Panc1 (cell line): ENCODE data around the gene ALDOA. TPM values are rescaled to one million over a fixed set of nuclear protein-coding genes. Genes with fewer than 3 reads are reported as not detected.

Source experiments
- ATAC-seq: fragments of 200-7000 bp; cut with Tn5 transposase; 2 replicates; pipeline ENCODE4 v1.9.1; 2020; ENCODE audit warnings: mild to moderate bottlenecking, moderate library complexity
- BruUV-seq: library from RNA; stranded (reverse); fragments of 400-500 nt; replicated peaks from 2 replicates; lab custom pipeline; 2021; lab: Mats Ljungman, UMichigan
- CTCF ChIA-PET: fragments of 300-600 bp; sonication (Branson Sonifier 250); formaldehyde crosslinking; loops from one replicate; lab custom pipeline; 2022; ENCODE audit warnings: antibody characterized with exemption; lab: Charles Lee
- POLR2A ChIA-PET: fragments of 300-600 bp; sonication (Branson Sonifier 250); formaldehyde crosslinking; loops from one replicate; lab custom pipeline; 2022; ENCODE audit warnings: antibody characterized with exemption; lab: Charles Lee
- DNase-seq: peaks from one replicate; pipeline ENCODE4 v3.0.0-alpha.2; 2010; ENCODE audit warnings: low read depth, low spot score
- H3K27ac ChIP-seq: 2 replicates; pipeline ENCODE4 v1.5.1; 2011; ENCODE audit warnings: mild to moderate bottlenecking, low read length, inconsistent platforms
- H3K27me3 ChIP-seq: fragments of 200-500 bp; sonication (Bioruptor generic); 2 replicates; pipeline ENCODE4 v1.6.0; 2014; ENCODE audit warnings: low read length, inconsistent platforms; ENCODE audit not compliant: control insufficient read depth, insufficient read depth
- H3K36me3 ChIP-seq: fragments of 200-500 bp; sonication (Bioruptor generic); 2 replicates; pipeline ENCODE4 v1.5.1; 2014; ENCODE audit warnings: inconsistent platforms, mild to moderate bottlenecking, low read length, moderate library complexity; ENCODE audit not compliant: control insufficient read depth, insufficient read depth
- H3K4me1 ChIP-seq: 2 replicates; pipeline ENCODE4 v1.5.1; 2011; ENCODE audit warnings: inconsistent platforms, mild to moderate bottlenecking, low read length, moderate library complexity; ENCODE audit not compliant: control insufficient read depth, insufficient read depth
- H3K4me3 ChIP-seq, 2 experiments: 2 replicates each; pipeline ENCODE4 v1.5.1; 2011 to 2012; ENCODE audit warnings: low read depth in 2 of 2, low read length in 2 of 2, mild to moderate bottlenecking in 2 of 2, inconsistent platforms in 1 of 2, moderate library complexity in 1 of 2
- H3K9me3 ChIP-seq: fragments of 200-500 bp; sonication (Bioruptor generic); 2 replicates; pipeline ENCODE4 v1.5.1; 2014; ENCODE audit warnings: low read depth, mild to moderate bottlenecking, inconsistent platforms, low read length, moderate library complexity; ENCODE audit not compliant: control insufficient read depth, insufficient read depth
- POLR2AphosphoS5 ChIP-seq: IDR thresholded peaks from 2 replicates; pipeline ENCODE4 v1.6.1; 2012; ENCODE audit warnings: mild to moderate bottlenecking, low read depth, low read length, moderate library complexity
- SIN3A ChIP-seq: IDR thresholded peaks from 2 replicates; pipeline ENCODE4 v1.6.1; 2012; ENCODE audit warnings: low read depth, mild to moderate bottlenecking, low read length, moderate library complexity, borderline replicate concordance; ENCODE audit not compliant: insufficient read depth
- TCF7L2 ChIP-seq: IDR thresholded peaks from 2 replicates; pipeline ENCODE4 v1.6.1; 2011; ENCODE audit warnings: mild to moderate bottlenecking, low read depth, low read length, inconsistent platforms
- in situ Hi-C: cut with HindIII; loops from 2 replicates; pipeline ENCODE4 v1.10.0; 2016; ENCODE audit warnings: low sequenced_read_pairs, low pct_unique_long_range_greater_than_20kb
- intact Hi-C: fragments of 100-400 bp; cut with micrococcal nuclease; formaldehyde crosslinking; loops from one replicate; pipeline ENCODE4 v1.10.0; 2022; ENCODE audit not compliant: unreplicated experiment
- total RNA-seq: library from RNA; stranded (reverse); gene quantifications from one replicate; pipeline ENCODE4 v1.2.1, GENCODE V29; 2021; ENCODE audit not compliant: unreplicated experiment
- TF ChIP-seq, protein P1 (sequence below): fragments of 450-650 bp; IDR thresholded peaks from 2 replicates; pipeline ENCODE4 v1.5.1; 2017; ENCODE audit warnings: mild to moderate bottlenecking
- TF ChIP-seq, protein P2 (sequence below), 2 experiments: IDR thresholded peaks; 2 replicates each; pipeline ENCODE4 v1.6.1; 2011 to 2012; ENCODE audit warnings: low read depth in 2 of 2, control low read depth in 1 of 2, low read length in 1 of 2, mild to moderate bottlenecking in 1 of 2, moderate library complexity in 1 of 2; ENCODE audit not compliant: insufficient read depth in 1 of 2

Gene ALDOA
- total RNA-seq, 1 experiment from 2014 or later, result 2,516 TPM

DNA sequence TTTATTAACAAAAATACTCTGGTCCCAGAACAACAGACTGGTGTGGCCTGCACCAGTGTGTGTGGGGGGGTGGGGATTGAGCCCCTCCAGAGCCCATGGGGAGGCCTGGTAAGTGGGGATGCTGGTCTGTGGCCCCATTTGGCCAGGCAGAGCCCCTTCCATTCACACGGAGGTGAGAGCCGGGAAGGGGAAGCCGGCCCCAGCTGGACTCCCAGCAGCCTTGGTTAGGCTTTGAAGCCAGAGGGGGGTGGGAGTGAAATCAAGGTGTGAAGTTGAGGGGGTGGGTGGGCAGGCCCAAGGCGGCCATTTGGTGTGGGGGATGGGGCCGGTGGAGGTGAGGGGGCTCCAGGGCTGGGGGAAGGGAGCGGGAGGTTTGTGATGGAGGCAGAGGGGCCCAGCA, 20.3 kb downstream of the ALDOA start:
- Histone ChIP-seq H3K4me3 (no peak overlapping the region), H3K27me3 (no peaks in the 10 kb centered on the region), H3K36me3 (peaks cover 4% of the 10 kb centered on the region; the same call in 1 of the 2 replicates), H3K9me3 (no peaks in the 10 kb centered on the region), H3K4me1 (peaks cover 13% of the 10 kb centered on the region), H3K27ac (no peak overlapping the region)
- no peak for DNase-seq
- POLR2A ChIA-PET, result no interaction called here
- CTCF ChIA-PET, result no interaction called here
- TF ChIP-seq TCF7L2, result no peak
- TF ChIP-seq, protein P1, sequence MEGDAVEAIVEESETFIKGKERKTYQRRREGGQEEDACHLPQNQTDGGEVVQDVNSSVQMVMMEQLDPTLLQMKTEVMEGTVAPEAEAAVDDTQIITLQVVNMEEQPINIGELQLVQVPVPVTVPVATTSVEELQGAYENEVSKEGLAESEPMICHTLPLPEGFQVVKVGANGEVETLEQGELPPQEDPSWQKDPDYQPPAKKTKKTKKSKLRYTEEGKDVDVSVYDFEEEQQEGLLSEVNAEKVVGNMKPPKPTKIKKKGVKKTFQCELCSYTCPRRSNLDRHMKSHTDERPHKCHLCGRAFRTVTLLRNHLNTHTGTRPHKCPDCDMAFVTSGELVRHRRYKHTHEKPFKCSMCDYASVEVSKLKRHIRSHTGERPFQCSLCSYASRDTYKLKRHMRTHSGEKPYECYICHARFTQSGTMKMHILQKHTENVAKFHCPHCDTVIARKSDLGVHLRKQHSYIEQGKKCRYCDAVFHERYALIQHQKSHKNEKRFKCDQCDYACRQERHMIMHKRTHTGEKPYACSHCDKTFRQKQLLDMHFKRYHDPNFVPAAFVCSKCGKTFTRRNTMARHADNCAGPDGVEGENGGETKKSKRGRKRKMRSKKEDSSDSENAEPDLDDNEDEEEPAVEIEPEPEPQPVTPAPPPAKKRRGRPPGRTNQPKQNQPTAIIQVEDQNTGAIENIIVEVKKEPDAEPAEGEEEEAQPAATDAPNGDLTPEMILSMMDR, result no peak
- in situ Hi-C loops, result no loop called here
- intact Hi-C loops, result no loop called here
- ATAC-seq, result no peak
- no TSS peak for BruUV-seq

DNA sequence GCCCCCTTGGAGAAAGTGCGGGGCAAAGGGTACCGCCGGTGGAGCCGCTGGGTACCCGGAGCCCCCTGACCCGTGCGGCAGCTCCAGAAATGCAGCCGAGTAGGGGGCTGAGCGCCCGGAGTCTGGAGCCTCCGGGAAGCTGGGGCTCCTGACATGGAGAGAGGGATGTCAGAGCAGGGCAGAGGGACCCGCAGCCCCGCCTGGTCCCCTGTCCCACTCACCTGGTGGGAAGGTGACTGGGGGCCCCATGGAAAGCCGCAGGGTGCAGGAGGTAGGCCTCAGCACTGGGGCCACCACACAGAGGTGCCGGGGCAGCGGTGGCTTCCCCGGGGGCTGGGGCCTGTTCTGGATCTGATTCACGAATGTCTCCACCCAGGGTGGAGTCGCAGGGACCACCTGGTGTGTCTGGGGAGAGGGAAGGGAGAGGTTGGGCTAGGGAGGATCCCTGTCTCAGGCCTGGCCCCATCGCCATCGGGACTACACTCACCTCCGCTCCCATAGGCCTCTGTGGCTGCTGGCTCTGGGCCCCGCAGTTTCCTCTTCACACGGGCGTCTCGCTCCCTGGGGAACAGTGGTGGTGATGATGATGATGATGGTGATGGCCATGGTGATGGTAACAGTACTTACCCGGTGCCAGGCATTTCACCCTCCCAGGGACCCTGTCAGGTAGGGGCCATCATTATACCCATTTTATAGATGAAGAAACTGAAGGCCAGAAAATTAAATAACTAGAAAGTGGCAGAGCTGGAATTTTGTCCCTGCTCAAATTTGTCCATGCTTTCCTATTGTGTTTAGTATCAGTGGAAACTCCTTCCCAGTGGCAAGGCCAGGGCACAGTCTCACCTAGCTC, 21.0 kb downstream of the ALDOA start:
- peaks cover 13% of the 10 kb centered on the region for H3K4me1 ChIP-seq
- H3K27ac ChIP-seq, result no peak overlapping the region
- ChIA-PET POLR2A (no interaction called here), CTCF (no interaction called here)
- DNase-seq (no peak), ATAC-seq (no peak)
- TF ChIP-seq, protein P2, sequence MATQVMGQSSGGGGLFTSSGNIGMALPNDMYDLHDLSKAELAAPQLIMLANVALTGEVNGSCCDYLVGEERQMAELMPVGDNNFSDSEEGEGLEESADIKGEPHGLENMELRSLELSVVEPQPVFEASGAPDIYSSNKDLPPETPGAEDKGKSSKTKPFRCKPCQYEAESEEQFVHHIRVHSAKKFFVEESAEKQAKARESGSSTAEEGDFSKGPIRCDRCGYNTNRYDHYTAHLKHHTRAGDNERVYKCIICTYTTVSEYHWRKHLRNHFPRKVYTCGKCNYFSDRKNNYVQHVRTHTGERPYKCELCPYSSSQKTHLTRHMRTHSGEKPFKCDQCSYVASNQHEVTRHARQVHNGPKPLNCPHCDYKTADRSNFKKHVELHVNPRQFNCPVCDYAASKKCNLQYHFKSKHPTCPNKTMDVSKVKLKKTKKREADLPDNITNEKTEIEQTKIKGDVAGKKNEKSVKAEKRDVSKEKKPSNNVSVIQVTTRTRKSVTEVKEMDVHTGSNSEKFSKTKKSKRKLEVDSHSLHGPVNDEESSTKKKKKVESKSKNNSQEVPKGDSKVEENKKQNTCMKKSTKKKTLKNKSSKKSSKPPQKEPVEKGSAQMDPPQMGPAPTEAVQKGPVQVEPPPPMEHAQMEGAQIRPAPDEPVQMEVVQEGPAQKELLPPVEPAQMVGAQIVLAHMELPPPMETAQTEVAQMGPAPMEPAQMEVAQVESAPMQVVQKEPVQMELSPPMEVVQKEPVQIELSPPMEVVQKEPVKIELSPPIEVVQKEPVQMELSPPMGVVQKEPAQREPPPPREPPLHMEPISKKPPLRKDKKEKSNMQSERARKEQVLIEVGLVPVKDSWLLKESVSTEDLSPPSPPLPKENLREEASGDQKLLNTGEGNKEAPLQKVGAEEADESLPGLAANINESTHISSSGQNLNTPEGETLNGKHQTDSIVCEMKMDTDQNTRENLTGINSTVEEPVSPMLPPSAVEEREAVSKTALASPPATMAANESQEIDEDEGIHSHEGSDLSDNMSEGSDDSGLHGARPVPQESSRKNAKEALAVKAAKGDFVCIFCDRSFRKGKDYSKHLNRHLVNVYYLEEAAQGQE (IDR thresholded peaks at IDR 0.05; ENCODE audit: insufficient read depth in 1 of 2, low read depth in 2 of 2, low read length in 1 of 2), result no peak
- no peak for TF ChIP-seq POLR2AphosphoS5
- TF ChIP-seq, protein P1, result no peak
- TF ChIP-seq TCF7L2, result no peak
- TF ChIP-seq SIN3A, result no peak
- in situ Hi-C loops, result no loop called here
- peaks cover 4% of the 10 kb centered on the region; the same call in 1 of the 2 replicates for H3K36me3 ChIP-seq
- intact Hi-C loops, result no loop called here
- BruUV-seq, result no TSS peak
- no peaks in the 10 kb centered on the region for H3K9me3 ChIP-seq
- no peaks in the 10 kb centered on the region for H3K27me3 ChIP-seq
- no peak overlapping the region for H3K4me3 ChIP-seq
